NK-92 (cell line): ENCODE data around the gene TC2N.
"Not testable (repeated sequence)": the region's sequence is repeated elsewhere in the genome, so short reads cannot be mapped to it uniquely, and the experiment has no call there.

Source experiments
- DNase-seq: peaks from one replicate; lab custom pipeline; 2025; ENCODE audit not compliant: unreplicated experiment; lab: John Stamatoyannopoulos, UW

Gene TC2N

GRCh38 chr14:91867316-91867988 is at the start of gene TC2N:
TSS of gene TC2N (minus strand) at chr14:91867536. CDS start at chr14:91813769, 53,767 bp downstream.
- no peak for DNase-seq

GRCh38 chr14:91912035-91912434 is 44.7 kb upstream of the TC2N start:
- no peak for DNase-seq

GRCh38 chr14:91911474-91912032 is 44.2 kb upstream of the TC2N start:
- DNase-seq: no peak

- DNase-seq: no peak
Observed at GRCh38 chr14:91910196-91910595, 42.9 kb upstream of the TC2N start.

GRCh38 chr14:91906374-91906773 is 39.0 kb upstream of the TC2N start:
- no peak for DNase-seq

GRCh38 chr14:91904956-91905645 is 37.8 kb upstream of the TC2N start:
- no peak for DNase-seq

GRCh38 chr14:91904483-91904882 is 37.1 kb upstream of the TC2N start:
- DNase-seq: no peak

- no peak for DNase-seq
Observed at GRCh38 chr14:91903070-91903469, 35.7 kb upstream of the TC2N start.

GRCh38 chr14:91902336-91902735 is 35.0 kb upstream of the TC2N start:
- DNase-seq: no peak

- no peak for DNase-seq
Observed at GRCh38 chr14:91901449-91902226, 34.3 kb upstream of the TC2N start.

- DNase-seq: no peak
Observed at GRCh38 chr14:91899806-91900205, 32.5 kb upstream of the TC2N start.

- no peak for DNase-seq
Observed at GRCh38 chr14:91899213-91899612, 31.9 kb upstream of the TC2N start.

GRCh38 chr14:91898372-91898771 is 31.0 kb upstream of the TC2N start:
- no peak for DNase-seq

- not testable (repeated sequence) for DNase-seq
Observed at GRCh38 chr14:91897716-91898115, 30.4 kb upstream of the TC2N start.

GRCh38 chr14:91897106-91897701 is 29.9 kb upstream of the TC2N start:
- DNase-seq: no peak

GRCh38 chr14:91896419-91896818 is 29.1 kb upstream of the TC2N start:
- no peak for DNase-seq

GRCh38 chr14:91893669-91894068 is 26.3 kb upstream of the TC2N start:
- DNase-seq: no peak

- no peak for DNase-seq
Observed at GRCh38 chr14:91893007-91893406, 25.7 kb upstream of the TC2N start.

- no peak for DNase-seq
Observed at GRCh38 chr14:91891721-91892220, 24.4 kb upstream of the TC2N start.

GRCh38 chr14:91891101-91891500 is 23.8 kb upstream of the TC2N start:
- no peak for DNase-seq

- no peak for DNase-seq
Observed at GRCh38 chr14:91890291-91890749, 23.0 kb upstream of the TC2N start.
